Esophagus muscularis mucosa (tissue), 4 donors: ENCODE data around the gene DEFB128.

Experiments used
- EP300 ChIP-seq: sonication (generic); formaldehyde crosslinking; IDR thresholded peaks from one replicate; pipeline ENCODE4 v1.6.1; 2017; ENCODE audit warnings: antibody characterized with exemption
- POLR2A ChIP-seq: fragments of 450-650 bp; IDR thresholded peaks from one replicate; pipeline ENCODE4 v1.6.1; 2017; ENCODE audit warnings: antibody characterized with exemption, moderate library complexity, mild to moderate bottlenecking, low read depth
- POLR2AphosphoS5 ChIP-seq, 2 donors: sonication (generic); formaldehyde crosslinking; IDR thresholded peaks; one replicate each; pipeline ENCODE4 v1.6.1; 2017; ENCODE audit warnings: antibody characterized with exemption in 2 of 2
- TF ChIP-seq, protein P1 (sequence below), 3 experiments: fragments of 200-600 bp in 2 of 3; fragments of 450-650 bp in 1 of 3; sonication (generic) in 2 of 3; IDR thresholded peaks; one replicate each; pipeline ENCODE4 v1.5.1; 2017 to 2019; ENCODE audit warnings: antibody characterized with exemption in 3 of 3, mild to moderate bottlenecking in 2 of 3, moderate library complexity in 1 of 3

DNA sequence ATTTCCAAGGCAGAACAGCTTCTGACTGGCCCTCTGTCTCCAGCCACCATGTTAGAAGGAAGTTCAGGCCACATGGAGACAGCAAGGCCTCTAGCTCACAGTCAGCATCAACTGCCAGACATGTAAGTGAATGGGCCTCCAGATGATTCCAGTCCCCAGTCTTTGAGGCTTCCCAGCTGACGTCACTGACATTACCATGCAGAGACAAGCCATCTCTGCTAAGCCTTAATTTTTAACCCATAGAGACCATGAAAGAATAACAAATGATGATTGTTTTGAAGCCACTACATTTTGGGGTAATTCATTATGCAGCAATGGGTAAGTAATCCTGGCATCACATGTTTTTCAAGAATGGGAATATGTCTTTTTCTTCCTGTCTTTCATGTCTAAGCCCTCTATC lies 26.3 kb upstream of the DEFB128 start:
- TF ChIP-seq, protein P1, sequence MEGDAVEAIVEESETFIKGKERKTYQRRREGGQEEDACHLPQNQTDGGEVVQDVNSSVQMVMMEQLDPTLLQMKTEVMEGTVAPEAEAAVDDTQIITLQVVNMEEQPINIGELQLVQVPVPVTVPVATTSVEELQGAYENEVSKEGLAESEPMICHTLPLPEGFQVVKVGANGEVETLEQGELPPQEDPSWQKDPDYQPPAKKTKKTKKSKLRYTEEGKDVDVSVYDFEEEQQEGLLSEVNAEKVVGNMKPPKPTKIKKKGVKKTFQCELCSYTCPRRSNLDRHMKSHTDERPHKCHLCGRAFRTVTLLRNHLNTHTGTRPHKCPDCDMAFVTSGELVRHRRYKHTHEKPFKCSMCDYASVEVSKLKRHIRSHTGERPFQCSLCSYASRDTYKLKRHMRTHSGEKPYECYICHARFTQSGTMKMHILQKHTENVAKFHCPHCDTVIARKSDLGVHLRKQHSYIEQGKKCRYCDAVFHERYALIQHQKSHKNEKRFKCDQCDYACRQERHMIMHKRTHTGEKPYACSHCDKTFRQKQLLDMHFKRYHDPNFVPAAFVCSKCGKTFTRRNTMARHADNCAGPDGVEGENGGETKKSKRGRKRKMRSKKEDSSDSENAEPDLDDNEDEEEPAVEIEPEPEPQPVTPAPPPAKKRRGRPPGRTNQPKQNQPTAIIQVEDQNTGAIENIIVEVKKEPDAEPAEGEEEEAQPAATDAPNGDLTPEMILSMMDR (IDR thresholded peaks at IDR 0.05) = no peak
- TF ChIP-seq EP300 (no peak), POLR2A (no peak), POLR2AphosphoS5 (IDR thresholded peaks at IDR 0.05) (no peak)
